ENCODE results near the gene TEAD1. TPM values are rescaled to one million over a fixed set of nuclear protein-coding genes. Genes with fewer than 3 reads are reported as not detected.

The TEAD1 gene
- total and polyA plus RNA-seq, 10 of the 15 experiments (the other 5 are each of a cell fraction or from before 2014, with no cell fraction given) = 0.01 to 0.59 (median 0.04) TPM; not detected in 6

GRCh38 chr11:12909879-12910278 lies 235.7 kb downstream of the TEAD1 start:
- in situ Hi-C loops (cut with MboI) = no loop called here
- H3K4me1 ChIP-seq (ENCODE audit: control insufficient read depth, insufficient read depth, low read length) = no peaks in the 10 kb centered on the region
- no peak for TF ChIP-seq ZBTB4 (CRISPR knock-in tag; IDR thresholded peaks at IDR 0.05)
- TF ChIP-seq, protein P1, sequence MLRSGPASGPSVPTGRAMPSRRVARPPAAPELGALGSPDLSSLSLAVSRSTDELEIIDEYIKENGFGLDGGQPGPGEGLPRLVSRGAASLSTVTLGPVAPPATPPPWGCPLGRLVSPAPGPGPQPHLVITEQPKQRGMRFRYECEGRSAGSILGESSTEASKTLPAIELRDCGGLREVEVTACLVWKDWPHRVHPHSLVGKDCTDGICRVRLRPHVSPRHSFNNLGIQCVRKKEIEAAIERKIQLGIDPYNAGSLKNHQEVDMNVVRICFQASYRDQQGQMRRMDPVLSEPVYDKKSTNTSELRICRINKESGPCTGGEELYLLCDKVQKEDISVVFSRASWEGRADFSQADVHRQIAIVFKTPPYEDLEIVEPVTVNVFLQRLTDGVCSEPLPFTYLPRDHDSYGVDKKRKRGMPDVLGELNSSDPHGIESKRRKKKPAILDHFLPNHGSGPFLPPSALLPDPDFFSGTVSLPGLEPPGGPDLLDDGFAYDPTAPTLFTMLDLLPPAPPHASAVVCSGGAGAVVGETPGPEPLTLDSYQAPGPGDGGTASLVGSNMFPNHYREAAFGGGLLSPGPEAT (IDR thresholded peaks at IDR 0.05; ENCODE audit: low read depth) = no peak
- TF ChIP-seq BHLHE40 (IDR thresholded peaks at IDR 0.05; ENCODE audit: borderline replicate concordance in 1 of 2, low read depth in 2 of 2, low read length in 1 of 2) = no peak
- TF ChIP-seq NR2C2 (IDR thresholded peaks at IDR 0.05; ENCODE audit: borderline replicate concordance, control insufficient read depth, insufficient read length, low read depth) = no peak
- no peak for TF ChIP-seq IRF4 (IDR thresholded peaks at IDR 0.05; ENCODE audit: low read depth, low read length)
- no peak for TF ChIP-seq CEBPB (IDR thresholded peaks at IDR 0.05; ENCODE audit: borderline replicate concordance in 1 of 2, low read depth in 2 of 2, low read length in 2 of 2)
- TF ChIP-seq ZNF207 (IDR thresholded peaks at IDR 0.05; ENCODE audit: borderline replicate concordance) = no peak
- no peak for TF ChIP-seq ETV6 (conservative IDR thresholded peaks at IDR 0.05 in 1 of 2, IDR thresholded peaks at IDR 0.05 in 1 of 2; ENCODE audit: borderline replicate concordance in 1 of 2, low read depth in 1 of 2)
- no peak for TF ChIP-seq TCF3 (IDR thresholded peaks at IDR 0.05; ENCODE audit: borderline replicate concordance, insufficient read depth, low read depth, low read length)
- no peak for TF ChIP-seq ZZZ3 (IDR thresholded peaks at IDR 0.05; ENCODE audit: control insufficient read depth, insufficient read length, low read depth)
- TF ChIP-seq SUZ12 (IDR thresholded peaks at IDR 0.05; ENCODE audit: unreplicated experiment) = no peak
- no peak for TF ChIP-seq CREM (IDR thresholded peaks at IDR 0.05; ENCODE audit: low read depth)
- no peak for TF ChIP-seq NR2C1 (IDR thresholded peaks at IDR 0.05)
- TF ChIP-seq NFYA (IDR thresholded peaks at IDR 0.05; ENCODE audit: borderline replicate concordance, low read depth, low read length) = no peak
- no peak for TF ChIP-seq POLR2AphosphoS2 (IDR thresholded peaks at IDR 0.05; ENCODE audit: low read depth, low read length)
- no peak for TF ChIP-seq SP1 (IDR thresholded peaks at IDR 0.05; ENCODE audit: low read depth, low read length)
- TF ChIP-seq ZBED1 (IDR thresholded peaks at IDR 0.05; ENCODE audit: borderline replicate concordance) = no peak
- TF ChIP-seq YY1 (IDR thresholded peaks at IDR 0.05; ENCODE audit: low read depth, low read length) = no peak
- TF ChIP-seq HDAC6 (IDR thresholded peaks at IDR 0.05; ENCODE audit: unreplicated experiment) = no peak

More at GRCh38 chr11:12909879-12910278, 235.7 kb downstream of the TEAD1 start:
- Histone ChIP-seq H3K79me2 (ENCODE audit: control insufficient read depth, insufficient read depth, low read length) (no peaks in the 10 kb centered on the region), H3K36me3 (ENCODE audit: control insufficient read depth in 2 of 2, insufficient read depth in 2 of 2, low read length in 1 of 2) (no peaks in the 10 kb centered on the region), H2AFZ (ENCODE audit: control insufficient read depth, low read depth, low read length) (no peak overlapping the region), H3K9ac (ENCODE audit: control insufficient read depth, insufficient read depth, low read length) (no peak overlapping the region), H4K20me1 (ENCODE audit: control insufficient read depth, insufficient read depth) (no peaks in the 10 kb centered on the region), H3K27ac (ENCODE audit: control insufficient read depth, insufficient read depth) (no peak overlapping the region), H3K9me3 (replicated peaks; ENCODE audit: control insufficient read depth, insufficient read depth, low read length) (no peaks in the 10 kb centered on the region), H3K4me3 (no peak overlapping the region), H3K4me2 (ENCODE audit: control insufficient read depth, insufficient read depth) (no peak overlapping the region), H3K27me3 (replicated peaks in 1 of 2; ENCODE audit: control insufficient read depth in 2 of 2, insufficient read depth in 2 of 2, low read length in 1 of 2) (peaks cover 0 to 6% of the 10 kb centered on the region in 2 experiments; a peak in 3 of 4 replicates)
- no TSS peak for BruUV-seq (replicated peaks)
- intact Hi-C loops (cut with micrococcal nuclease; ENCODE audit: unreplicated experiment) = no loop called here
- ChIA-PET CTCF (interaction anchor here (1.3 kb wide), 1 partner anchor 579 kb away, joined by 5 read pairs; no protein-coding TSS in a partner anchor), RAD21 (ENCODE audit: unreplicated experiment) (no interaction called here), POLR2A (no interaction called here), SMC1A (ENCODE audit: uncharacterized antibody, unreplicated experiment) (no interaction called here)
- DNase-seq (ENCODE audit: low read depth, low spot score) (no peak), FAIRE-seq (no peak), ATAC-seq (no peak)
- WGBS (ENCODE audit: insufficient coverage, insufficient replicate concordance, low lambda C conversion rate, missing lambda C conversion rate) = 24% methylated on average over 2 of the region's 2 CpGs
